Endothelial cell of umbilical vein (primary cell): ENCODE results near the gene CNTF. TPM values are rescaled to one million over a fixed set of nuclear protein-coding genes. Genes with fewer than 3 reads are reported as not detected.

Experiments
- BruUV-seq: library from RNA; stranded (reverse); fragments of 400-500 nt; replicated peaks from 2 replicates; lab custom pipeline; 2021; lab: Mats Ljungman, UMichigan
- CTCF ChIA-PET: fragments of 300-600, 350-600 bp; sonication (Branson Sonifier 250); formaldehyde crosslinking; loops from one replicate; lab custom pipeline; 2021; ENCODE audit warnings: antibody characterized with exemption, inconsistent platforms; lab: Charles Lee
- POLR2A ChIA-PET: fragments of 300-600, 350-600 bp; sonication (Branson Sonifier 250); formaldehyde crosslinking; loops from one replicate; lab custom pipeline; 2021; ENCODE audit warnings: antibody characterized with exemption, inconsistent platforms; lab: Charles Lee
- DNase-seq: peaks from one replicate; pipeline ENCODE4 v3.0.0-alpha.2; 2011; ENCODE audit warnings: low read depth, low spot score
- FAIRE-seq: peaks from 2 replicates; lab custom pipeline; 2011; peaks lifted over from hg19 to GRCh38; lab: Jason Lieb, UNC
- H2AFZ ChIP-seq: 2 replicates; pipeline ENCODE4 v1.6.0; 2012; ENCODE audit warnings: low read depth, low read length, control low read depth, inconsistent platforms
- H3K27ac ChIP-seq: 2 replicates; pipeline ENCODE4 v1.5.1; 2011; ENCODE audit warnings: low read depth, mild to moderate bottlenecking, control low read depth, low read length, moderate library complexity; ENCODE audit not compliant: insufficient read depth
- H3K27me3 ChIP-seq, 2 experiments: 2 replicates each; pipeline versions ENCODE4 v1.6.0 to v1.6.1; 2011; ENCODE audit warnings: low read length in 2 of 2, mixed read lengths in 1 of 2; ENCODE audit not compliant: control insufficient read depth in 2 of 2, insufficient read depth in 2 of 2
- H3K36me3 ChIP-seq, 2 experiments: 2 replicates in 1 of 2; 3 replicates in 1 of 2; pipeline ENCODE4 v1.5.1; 2011; ENCODE audit warnings: low read length in 2 of 2, mild to moderate bottlenecking in 1 of 2, moderate library complexity in 1 of 2; ENCODE audit not compliant: control insufficient read depth in 2 of 2, insufficient read depth in 2 of 2; ENCODE audit errors: extremely low read depth in 1 of 2
- H3K4me1 ChIP-seq: 3 replicates; pipeline ENCODE4 v1.5.1; 2011; ENCODE audit warnings: mild to moderate bottlenecking, low read length; ENCODE audit not compliant: control insufficient read depth, insufficient read depth; ENCODE audit errors: extremely low read depth
- H3K4me2 ChIP-seq: 2 replicates; pipeline ENCODE4 v1.6.1; 2011; ENCODE audit warnings: low read length, control low read depth, mixed read lengths; ENCODE audit not compliant: insufficient read depth
- H3K4me3 ChIP-seq, 3 experiments: fragments of 200-600 bp in 1 of 3; sonication (generic), shearing (Covaris generic) in 1 of 3; replicated peaks in 1 of 3; 2 replicates each; pipeline ENCODE4 v1.5.1; 2011 to 2016; ENCODE audit warnings: control low read depth in 3 of 3, low read length in 3 of 3, mild to moderate bottlenecking in 2 of 3, inconsistent platforms in 1 of 3, low read depth in 1 of 3, moderate library complexity in 1 of 3; ENCODE audit not compliant: insufficient read depth in 1 of 3
- H3K79me2 ChIP-seq: 2 replicates; pipeline ENCODE4 v1.6.0; 2012; ENCODE audit warnings: low read length, inconsistent platforms; ENCODE audit not compliant: control insufficient read depth, insufficient read depth
- H3K9ac ChIP-seq: replicated peaks from 2 replicates; pipeline ENCODE3; 2011; ENCODE audit warnings: low read length, control low read depth; ENCODE audit not compliant: insufficient read depth; ENCODE audit errors: extremely low read depth
- H3K9me1 ChIP-seq: replicated peaks from 3 replicates; pipeline ENCODE4 v1.6.0; 2011; ENCODE audit warnings: mild to moderate bottlenecking, low read length; ENCODE audit not compliant: control insufficient read depth, insufficient read depth; ENCODE audit errors: extremely low read depth
- H3K9me3 ChIP-seq: replicated peaks from 2 replicates; pipeline ENCODE4 v1.5.1; 2012; ENCODE audit warnings: low read length, inconsistent platforms; ENCODE audit not compliant: control insufficient read depth, insufficient read depth
- H4K20me1 ChIP-seq: replicated peaks from 2 replicates; pipeline ENCODE3; 2011; ENCODE audit warnings: mild to moderate bottlenecking, low read length; ENCODE audit not compliant: control insufficient read depth, insufficient read depth; ENCODE audit errors: extremely low read depth
- EZH2 ChIP-seq: IDR thresholded peaks from 2 replicates; pipeline ENCODE4 v1.6.1; 2012; ENCODE audit warnings: borderline replicate concordance, low read depth, mild to moderate bottlenecking, moderate library complexity, low read length, inconsistent platforms; ENCODE audit not compliant: severe bottlenecking
- FOS ChIP-seq: IDR thresholded peaks from 2 replicates; pipeline ENCODE4 v1.6.1; 2011; ENCODE audit warnings: mild to moderate bottlenecking, low read length, moderate library complexity, borderline replicate concordance; ENCODE audit not compliant: insufficient read depth
- GATA2 ChIP-seq: IDR thresholded peaks from 2 replicates; pipeline ENCODE4 v1.7.0; 2011; ENCODE audit warnings: low read depth, mild to moderate bottlenecking, moderate library complexity, mixed read lengths, low read length; ENCODE audit not compliant: insufficient read length, insufficient read depth
- JUN ChIP-seq: IDR thresholded peaks from 2 replicates; pipeline ENCODE4 v1.6.1; 2011; ENCODE audit warnings: borderline replicate concordance, low read depth; ENCODE audit not compliant: insufficient read length, insufficient read depth
- MAX ChIP-seq: IDR thresholded peaks from 2 replicates; pipeline ENCODE4 v1.6.1; 2011; ENCODE audit not compliant: insufficient read depth, insufficient read length
- MYC ChIP-seq: IDR thresholded peaks from one replicate; pipeline ENCODE4 v1.6.1; 2011; ENCODE audit warnings: mild to moderate bottlenecking, low read depth, low read length
- POLR2A ChIP-seq: IDR thresholded peaks from 2 replicates; pipeline ENCODE4 v1.6.1; 2012; ENCODE audit warnings: low read depth, mild to moderate bottlenecking, control low read depth, low read length
- POLR2AphosphoS5 ChIP-seq: IDR thresholded peaks from 2 replicates; pipeline ENCODE4 v1.6.1; 2012; ENCODE audit warnings: low read depth, mild to moderate bottlenecking, control low read depth, low read length, moderate library complexity; ENCODE audit not compliant: insufficient read depth
- dilution Hi-C: fragments of 300-500 bp; cut with MboI; formaldehyde crosslinking; loops from one replicate; pipeline ENCODE4 v1.15.0; 2019; ENCODE audit warnings: low sequenced_read_pairs; ENCODE audit not compliant: extremely low pct_ligation_motif_present
- intact Hi-C: fragments of 100-400 bp; cut with micrococcal nuclease; formaldehyde crosslinking; loops from one replicate; pipeline ENCODE4 v1.10.0; 2022
- polyA plus RNA-seq, 4 experiments: library from polyadenylated mRNA; depleted of rRNA in 3 of 4; stranded (reverse) in 3 of 4; unstranded in 1 of 4; fragments of >200 nt; gene quantifications; 2 replicates each; pipeline versions ENCODE4 v1.2.1 to v1.2.3, GENCODE V29; 2011 to 2012; ENCODE audit warnings: missing spikeins in 1 of 4
- total RNA-seq: library from RNA; stranded (reverse); gene quantifications from 2 replicates; pipeline ENCODE4 v1.2.3, GENCODE V29; 2021
- TF ChIP-seq, protein P1 (sequence below), 2 donors: IDR thresholded peaks; 1 replicate in 1 of 2; 2 replicates in 1 of 2; pipeline ENCODE4 v1.5.1; 2011; ENCODE audit warnings: low read length in 2 of 2, mild to moderate bottlenecking in 2 of 2, moderate library complexity in 2 of 2, control low read depth in 1 of 2, inconsistent platforms in 1 of 2, low read depth in 1 of 2; ENCODE audit not compliant: insufficient read depth in 1 of 2; ENCODE audit errors: extremely low read depth in 1 of 2

The CNTF gene
- total and polyA plus RNA-seq, 2 donors (not counting 3 experiments of a cell fraction or from before 2014, with no cell fraction given): 0.84 to 3.3 TPM

GRCh38 chr11:58609723-58610122 lies 12.7 kb upstream of the CNTF start:
- no peak overlapping the region for H3K27ac ChIP-seq
- CTCF ChIA-PET: interaction anchor here (1.0 to 2.0 kb wide), 5 partner anchors 12 to 42 kb away, joined by 3 to 6 read pairs (median 3); no protein-coding TSS in a partner anchor
- dilution Hi-C loops (no loop called here), intact Hi-C loops (no loop called here)
- DNase-seq: no peak
- H3K9ac ChIP-seq: no peak overlapping the region
- no peaks in the 10 kb centered on the region for H3K27me3 ChIP-seq
- no peak overlapping the region for H2AFZ ChIP-seq
- no peak overlapping the region for H3K4me3 ChIP-seq
- H3K79me2 ChIP-seq: peaks cover 44% of the 10 kb centered on the region
- peaks cover 4% of the 10 kb centered on the region for H3K4me1 ChIP-seq
- H3K9me3 ChIP-seq: no peaks in the 10 kb centered on the region
- POLR2A ChIA-PET: interaction anchor here (0.6 kb wide), 1 partner anchor 52 kb away, joined by 3 read pairs; no protein-coding TSS in a partner anchor
- TF ChIP-seq EZH2: no peak
- TF ChIP-seq JUN: no peak
- TF ChIP-seq POLR2A: no peak
- TF ChIP-seq, protein P1, sequence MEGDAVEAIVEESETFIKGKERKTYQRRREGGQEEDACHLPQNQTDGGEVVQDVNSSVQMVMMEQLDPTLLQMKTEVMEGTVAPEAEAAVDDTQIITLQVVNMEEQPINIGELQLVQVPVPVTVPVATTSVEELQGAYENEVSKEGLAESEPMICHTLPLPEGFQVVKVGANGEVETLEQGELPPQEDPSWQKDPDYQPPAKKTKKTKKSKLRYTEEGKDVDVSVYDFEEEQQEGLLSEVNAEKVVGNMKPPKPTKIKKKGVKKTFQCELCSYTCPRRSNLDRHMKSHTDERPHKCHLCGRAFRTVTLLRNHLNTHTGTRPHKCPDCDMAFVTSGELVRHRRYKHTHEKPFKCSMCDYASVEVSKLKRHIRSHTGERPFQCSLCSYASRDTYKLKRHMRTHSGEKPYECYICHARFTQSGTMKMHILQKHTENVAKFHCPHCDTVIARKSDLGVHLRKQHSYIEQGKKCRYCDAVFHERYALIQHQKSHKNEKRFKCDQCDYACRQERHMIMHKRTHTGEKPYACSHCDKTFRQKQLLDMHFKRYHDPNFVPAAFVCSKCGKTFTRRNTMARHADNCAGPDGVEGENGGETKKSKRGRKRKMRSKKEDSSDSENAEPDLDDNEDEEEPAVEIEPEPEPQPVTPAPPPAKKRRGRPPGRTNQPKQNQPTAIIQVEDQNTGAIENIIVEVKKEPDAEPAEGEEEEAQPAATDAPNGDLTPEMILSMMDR (IDR thresholded peaks at IDR 0.05; ENCODE audit: extremely low read depth in 1 of 2, insufficient read depth in 1 of 2, low read depth in 1 of 2, low read length in 2 of 2): no peak
- TF ChIP-seq MYC: no peak
- TF ChIP-seq FOS: no peak
- TF ChIP-seq GATA2: no peak
- no peak for TF ChIP-seq MAX
- no peak for TF ChIP-seq POLR2AphosphoS5
- H3K36me3 ChIP-seq: peaks cover 6 to 28% of the 10 kb centered on the region in 2 experiments
- no peak overlapping the region for H3K4me2 ChIP-seq
- no peak for FAIRE-seq
- H4K20me1 ChIP-seq: no peaks in the 10 kb centered on the region
- no TSS peak for BruUV-seq
- no peaks in the 10 kb centered on the region for H3K9me1 ChIP-seq
